Activated B cell treated with CpG ODN at 0.5 μM for 24 hours (primary cell): Measurements from ENCODE around the gene SYT13. TPM values are rescaled to one million over a fixed set of nuclear protein-coding genes. Genes with fewer than 3 reads are reported as not detected.
"Not testable (repeated sequence)": the region's sequence is repeated elsewhere in the genome, so short reads cannot be mapped to it uniquely, and the experiment has no call there.

Experiments
- ATAC-seq: fragments of 200-7000 bp; cut with Tn5 transposase; one replicate; pipeline ENCODE4 v1.10.0; 2021; ENCODE audit warnings: low read depth, mild to moderate bottlenecking, moderate library complexity
- CTCF ChIA-PET: fragments of 350-600 bp; sonication (Branson Sonifier 250); formaldehyde crosslinking; loops from one replicate; lab custom pipeline; 2021; ENCODE audit warnings: antibody characterized with exemption; lab: Charles Lee
- POLR2A ChIA-PET: fragments of 350-600 bp; sonication (Branson Sonifier 250); formaldehyde crosslinking; loops from one replicate; lab custom pipeline; 2021; ENCODE audit warnings: antibody characterized with exemption; lab: Charles Lee
- DNase-seq: peaks from one replicate; pipeline ENCODE4 v3.0.0; 2022
- H3K27ac Mint-ChIP-seq: one replicate; pipeline ENCODE4 v1.8.0; 2020; ENCODE audit warnings: mixed read lengths
- H3K27me3 Mint-ChIP-seq: one replicate; pipeline ENCODE4 v1.8.0; 2021; ENCODE audit warnings: mixed read lengths
- H3K36me3 Mint-ChIP-seq: one replicate; pipeline ENCODE4 v1.8.0; 2021; ENCODE audit warnings: low read depth, mixed read lengths
- H3K4me1 Mint-ChIP-seq: one replicate; pipeline ENCODE4 v1.8.0; 2021; ENCODE audit warnings: mixed read lengths
- H3K4me3 Mint-ChIP-seq: one replicate; pipeline ENCODE4 v1.8.0; 2020; ENCODE audit warnings: mild to moderate bottlenecking, mixed read lengths
- H3K9me3 Mint-ChIP-seq: one replicate; pipeline ENCODE4 v1.8.0; 2020; ENCODE audit warnings: mixed read lengths
- intact Hi-C: fragments of 100-400 bp; cut with micrococcal nuclease; formaldehyde crosslinking; loops from one replicate; pipeline ENCODE4 v1.15.1; 2024
- total RNA-seq: library from RNA; stranded (reverse); gene quantifications from 2 replicates; pipeline ENCODE4 v1.2.3, GENCODE V29; 2022
- TF ChIP-seq, protein P1 (sequence below): fragments of 200-600 bp; IDR thresholded peaks from one replicate; pipeline ENCODE4 v1.8.0; 2022; ENCODE audit warnings: antibody characterized with exemption, mild to moderate bottlenecking

SYT13 gene
- total RNA-seq, 1 donor from 2014 or later: not detected

DNA sequence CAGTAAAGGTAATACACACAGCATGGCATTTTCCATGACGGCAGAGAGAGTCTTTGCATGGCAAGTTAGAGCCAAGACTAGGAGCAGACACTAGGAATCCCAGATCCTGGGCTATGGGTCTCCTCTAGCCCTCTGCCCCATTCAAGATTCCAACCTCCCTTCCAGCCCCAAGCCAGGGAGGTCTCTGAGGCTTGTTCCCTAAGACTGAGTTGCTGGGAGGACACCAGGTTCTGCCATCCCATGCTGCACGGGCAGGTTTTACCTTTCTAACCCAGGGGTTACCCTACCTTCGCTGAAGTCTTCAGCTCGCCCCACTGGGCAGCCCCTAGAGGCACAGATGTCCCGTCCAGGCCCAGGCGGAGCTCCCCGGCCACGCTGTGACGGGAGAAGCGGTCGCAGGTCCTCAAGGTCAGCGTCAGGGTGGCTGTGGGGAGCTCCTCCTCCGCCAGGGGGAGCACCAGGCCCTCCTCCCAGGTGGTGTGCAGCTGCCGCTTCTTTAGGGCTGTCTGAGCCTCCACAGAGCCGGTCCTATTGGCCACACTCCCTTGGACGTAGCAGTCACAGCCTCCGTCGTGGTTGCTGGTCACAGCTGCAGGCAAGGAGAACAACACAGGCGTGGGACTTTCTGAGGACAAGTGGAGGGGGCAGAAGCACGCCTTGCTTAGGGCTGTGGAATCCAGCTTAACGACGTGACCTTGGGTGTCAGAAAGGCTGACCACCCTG, 33.8 kb downstream of the SYT13 start:
- Mint-ChIP-seq H3K9me3 (no peaks in the 10 kb centered on the region), H3K4me1 (no peaks in the 10 kb centered on the region), H3K27ac (no peak overlapping the region), H3K27me3 (peaks cover 26% of the 10 kb centered on the region), H3K4me3 (no peak overlapping the region), H3K36me3 (no peaks in the 10 kb centered on the region)
- ATAC-seq (peak; percentile 37), DNase-seq (peak; percentile 22)
- ChIA-PET POLR2A (no interaction called here), CTCF (interaction anchor here (0.8 kb wide), 1 partner anchor 141 kb away, joined by 3 read pairs; no protein-coding TSS in a partner anchor)
- TF ChIP-seq, protein P1, sequence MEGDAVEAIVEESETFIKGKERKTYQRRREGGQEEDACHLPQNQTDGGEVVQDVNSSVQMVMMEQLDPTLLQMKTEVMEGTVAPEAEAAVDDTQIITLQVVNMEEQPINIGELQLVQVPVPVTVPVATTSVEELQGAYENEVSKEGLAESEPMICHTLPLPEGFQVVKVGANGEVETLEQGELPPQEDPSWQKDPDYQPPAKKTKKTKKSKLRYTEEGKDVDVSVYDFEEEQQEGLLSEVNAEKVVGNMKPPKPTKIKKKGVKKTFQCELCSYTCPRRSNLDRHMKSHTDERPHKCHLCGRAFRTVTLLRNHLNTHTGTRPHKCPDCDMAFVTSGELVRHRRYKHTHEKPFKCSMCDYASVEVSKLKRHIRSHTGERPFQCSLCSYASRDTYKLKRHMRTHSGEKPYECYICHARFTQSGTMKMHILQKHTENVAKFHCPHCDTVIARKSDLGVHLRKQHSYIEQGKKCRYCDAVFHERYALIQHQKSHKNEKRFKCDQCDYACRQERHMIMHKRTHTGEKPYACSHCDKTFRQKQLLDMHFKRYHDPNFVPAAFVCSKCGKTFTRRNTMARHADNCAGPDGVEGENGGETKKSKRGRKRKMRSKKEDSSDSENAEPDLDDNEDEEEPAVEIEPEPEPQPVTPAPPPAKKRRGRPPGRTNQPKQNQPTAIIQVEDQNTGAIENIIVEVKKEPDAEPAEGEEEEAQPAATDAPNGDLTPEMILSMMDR: no peak
- intact Hi-C loops: loop anchor here (2.0 kb wide), 1 partner anchor 141 kb away; no protein-coding TSS in a partner anchor

DNA sequence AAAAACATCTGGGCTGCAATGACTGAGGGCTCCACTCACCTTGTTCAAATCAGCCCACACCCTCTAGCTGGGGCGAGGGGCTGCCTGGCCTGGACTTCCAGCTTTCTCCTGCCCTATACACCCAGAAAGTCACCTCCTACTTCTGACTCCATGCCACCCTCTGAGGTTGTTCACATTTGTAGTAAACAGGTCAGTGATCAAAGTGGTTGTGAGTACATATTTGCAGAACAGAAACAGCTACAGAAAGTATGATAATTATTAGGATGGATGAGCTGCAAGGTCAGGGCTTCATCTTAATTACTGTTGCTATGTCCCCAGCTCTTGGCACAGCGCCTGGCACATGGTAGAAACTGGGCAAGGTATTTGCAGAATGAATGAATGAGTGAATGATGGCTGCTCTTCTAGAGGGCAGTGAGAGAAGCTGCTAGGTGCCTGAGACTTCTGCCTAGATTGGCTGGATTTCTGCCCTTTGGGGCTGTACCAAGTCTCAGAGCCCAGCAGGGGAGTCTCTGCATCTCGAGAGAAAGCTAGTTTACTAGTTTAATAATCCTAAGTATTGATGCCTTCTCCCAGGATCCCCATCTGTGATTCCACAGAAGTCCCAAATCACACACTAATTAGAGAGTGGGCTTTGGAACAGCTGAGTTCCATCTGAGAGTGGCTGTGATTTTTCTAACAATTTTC, 36.0 kb downstream of the SYT13 start:
- Mint-ChIP-seq H3K27ac (no peak overlapping the region), H3K9me3 (no peaks in the 10 kb centered on the region), H3K4me3 (no peak overlapping the region), H3K4me1 (no peaks in the 10 kb centered on the region), H3K27me3 (peaks cover 20% of the 10 kb centered on the region), H3K36me3 (no peaks in the 10 kb centered on the region)
- CTCF ChIA-PET: interaction anchor here (0.7 kb wide), 1 partner anchor 17 kb away, joined by 3 read pairs; no protein-coding TSS in a partner anchor
- TF ChIP-seq, protein P1: no peak
- POLR2A ChIA-PET: no interaction called here
- ATAC-seq (no peak), DNase-seq (no peak)
- intact Hi-C loops: no loop called here

DNA sequence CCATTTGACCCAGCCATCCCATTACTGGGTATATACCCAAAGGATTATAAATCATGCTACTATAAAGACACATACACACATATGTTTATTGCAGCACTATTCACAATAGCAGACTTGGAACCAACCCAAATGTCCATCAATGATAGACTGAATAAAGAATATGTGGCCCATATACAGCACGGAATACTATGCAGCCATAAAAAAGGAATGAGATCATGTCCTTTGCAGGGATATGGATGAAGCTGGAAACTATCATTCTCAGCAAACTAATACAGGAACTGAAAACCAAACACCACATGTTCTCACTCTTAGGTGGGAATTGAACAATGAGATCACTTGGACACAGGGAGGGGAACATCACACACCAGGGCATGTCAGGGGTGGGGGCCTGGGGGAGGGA, 36.8 kb downstream of the SYT13 start:
- POLR2A ChIA-PET, H3K9me3 Mint-ChIP-seq, ATAC-seq, H3K27ac Mint-ChIP-seq, H3K36me3 Mint-ChIP-seq, DNase-seq, intact Hi-C loops, H3K4me1 Mint-ChIP-seq, H3K4me3 Mint-ChIP-seq, CTCF ChIA-PET: not testable (repeated sequence)
- peaks cover 17% of the 10 kb centered on the region for H3K27me3 Mint-ChIP-seq

DNA sequence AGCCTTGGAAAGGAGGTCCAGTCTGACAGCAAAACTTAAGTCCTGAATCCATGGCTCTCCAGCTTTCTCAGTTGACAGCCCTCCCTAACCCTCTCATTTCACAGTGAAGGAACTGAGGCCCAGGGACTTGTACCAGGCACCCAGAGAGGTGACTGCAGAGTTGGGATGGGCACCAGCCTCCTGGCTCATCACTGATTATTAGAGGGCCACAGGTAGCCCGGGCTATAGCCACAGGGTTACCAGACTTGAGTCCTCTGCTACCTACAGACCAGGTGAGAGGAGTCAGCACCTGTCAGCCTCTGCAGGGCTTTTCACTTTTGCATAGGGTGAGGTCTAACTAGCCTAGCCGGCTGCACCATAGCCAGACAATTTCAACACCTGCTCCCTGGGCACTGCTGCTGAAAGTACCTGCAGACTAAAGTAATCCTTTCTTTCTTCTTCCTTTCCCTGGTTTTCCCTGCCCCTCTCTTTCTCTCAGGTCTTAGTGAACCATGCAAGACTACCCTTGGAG, 37.6 kb downstream of the SYT13 start:
- no peak for ATAC-seq
- no peaks in the 10 kb centered on the region for H3K4me1 Mint-ChIP-seq
- H3K4me3 Mint-ChIP-seq: no peak overlapping the region
- TF ChIP-seq, protein P1: no peak
- no peak overlapping the region for H3K27ac Mint-ChIP-seq
- no peak for DNase-seq
- H3K27me3 Mint-ChIP-seq: peaks cover 11% of the 10 kb centered on the region
- ChIA-PET POLR2A (no interaction called here), CTCF (no interaction called here)
- intact Hi-C loops: no loop called here
- H3K36me3 Mint-ChIP-seq: no peaks in the 10 kb centered on the region
- no peaks in the 10 kb centered on the region for H3K9me3 Mint-ChIP-seq

DNA sequence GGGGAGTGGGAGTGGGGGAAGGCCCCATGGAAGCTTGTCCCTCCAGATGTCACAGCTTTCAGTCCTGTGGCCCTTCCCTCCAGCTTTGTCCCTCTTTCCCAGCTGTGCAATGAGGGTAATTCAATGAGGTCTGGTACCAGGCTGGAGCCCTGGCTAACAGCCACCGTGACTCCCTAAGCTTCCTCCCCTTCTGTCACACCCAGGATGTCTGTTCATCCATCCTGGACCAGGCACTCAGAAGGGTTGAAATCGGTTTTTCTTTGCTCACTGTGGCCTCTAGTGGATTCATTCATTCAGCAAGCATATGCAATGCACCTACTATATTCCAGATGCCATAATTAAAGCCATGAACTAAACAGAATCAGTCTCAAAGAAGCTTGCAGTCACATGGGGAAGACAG, 38.7 kb downstream of the SYT13 start:
- DNase-seq: no peak
- Mint-ChIP-seq H3K27me3 (peaks cover 11% of the 10 kb centered on the region), H3K4me1 (no peaks in the 10 kb centered on the region), H3K36me3 (no peaks in the 10 kb centered on the region), H3K9me3 (no peaks in the 10 kb centered on the region), H3K4me3 (no peak overlapping the region), H3K27ac (no peak overlapping the region)
- POLR2A ChIA-PET: no interaction called here
- no peak for ATAC-seq
- CTCF ChIA-PET: no interaction called here
- TF ChIP-seq, protein P1: no peak
- intact Hi-C loops: no loop called here
